IPS-NIHi7 (cell line): ENCODE measurements around the gene HPS1.

ENCODE experiments used
- DNase-seq: peaks from one replicate; pipeline ENCODE4 v3.0.0; 2012; ENCODE audit warnings: mixed read lengths; ENCODE audit errors: extremely low spot score

Gene HPS1

GRCh38 chr10:98446661-98447221 is at the start of gene HPS1:
Gene HPS1, minus strand, starts transcription at chr10:98446935. Its CDS starts 3,695 bp downstream, at chr10:98443240.
- peak; percentile 90 for DNase-seq

GRCh38 chr10:98492763-98493162 is 46.0 kb upstream of the HPS1 start:
- DNase-seq = no peak

GRCh38 chr10:98489561-98490481 is 43.1 kb upstream of the HPS1 start:
- DNase-seq = no peak

- no peak for DNase-seq
Observed at GRCh38 chr10:98488669-98489430, 42.1 kb upstream of the HPS1 start.

GRCh38 chr10:98487649-98488048 is 40.9 kb upstream of the HPS1 start:
- no peak for DNase-seq

GRCh38 chr10:98486421-98486820 is 39.7 kb upstream of the HPS1 start:
- no peak for DNase-seq

- DNase-seq = no peak
Observed at GRCh38 chr10:98485959-98486358, 39.2 kb upstream of the HPS1 start.

- no peak for DNase-seq
Observed at GRCh38 chr10:98483658-98484057, 36.9 kb upstream of the HPS1 start.

GRCh38 chr10:98482096-98482495 is 35.4 kb upstream of the HPS1 start:
- DNase-seq = no peak

- DNase-seq = no peak
Observed at GRCh38 chr10:98481404-98481945, 34.7 kb upstream of the HPS1 start.

- no peak for DNase-seq
Observed at GRCh38 chr10:98478430-98479222, 31.9 kb upstream of the HPS1 start.

- DNase-seq = no peak
Observed at GRCh38 chr10:98477861-98478260, 31.1 kb upstream of the HPS1 start.

GRCh38 chr10:98474628-98475027 is 27.9 kb upstream of the HPS1 start:
- no peak for DNase-seq

- DNase-seq = no peak
Observed at GRCh38 chr10:98472196-98472595, 25.5 kb upstream of the HPS1 start.

- no peak for DNase-seq
Observed at GRCh38 chr10:98470850-98471249, 24.1 kb upstream of the HPS1 start.

GRCh38 chr10:98469001-98469931 is 22.5 kb upstream of the HPS1 start:
- no peak for DNase-seq

GRCh38 chr10:98467506-98468318 is 21.0 kb upstream of the HPS1 start:
- peak; percentile 88 for DNase-seq

- no peak for DNase-seq
Observed at GRCh38 chr10:98466861-98467505, 20.2 kb upstream of the HPS1 start.

GRCh38 chr10:98465866-98466265 is 19.1 kb upstream of the HPS1 start:
- no peak for DNase-seq
